ENCODE results near the gene FKBP6.
"Not testable (repeated sequence)": the region's sequence is repeated elsewhere in the genome, so short reads cannot be mapped to it uniquely, and the experiment has no call there.

Gene FKBP6

DNA sequence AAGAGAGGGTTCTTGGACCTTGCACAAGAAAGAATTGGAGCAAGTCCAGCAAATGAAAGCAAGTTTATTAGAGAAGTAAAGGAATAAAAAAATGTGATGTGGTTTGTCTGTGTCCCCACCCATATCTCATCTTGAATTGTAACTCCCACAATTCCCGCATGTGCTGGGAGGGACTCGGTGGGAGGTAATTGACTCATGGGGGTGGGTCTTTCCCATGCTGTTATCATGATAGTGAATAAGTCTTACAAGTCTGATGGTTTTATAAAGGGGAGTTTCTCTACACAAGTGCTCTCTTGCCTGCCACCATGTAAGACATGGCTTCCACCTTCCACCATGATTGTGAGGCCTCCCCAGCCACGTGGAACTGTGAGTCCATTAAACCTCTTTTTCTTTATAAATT lies 66.5 kb downstream of the FKBP6 start:
- H3K79me2 ChIP-seq (ENCODE audit: insufficient read depth, low read length): no peaks in the 10 kb centered on the region
- no peaks in the 10 kb centered on the region for H3K9me2 ChIP-seq (replicated peaks; ENCODE audit: insufficient read depth, low read length)
- H3K27me3 ChIP-seq (ENCODE audit: low read length): no peaks in the 10 kb centered on the region
- no peak overlapping the region for H3K9ac ChIP-seq (ENCODE audit: low read length)
- no peaks in the 10 kb centered on the region for H3K36me3 ChIP-seq (ENCODE audit: low read length)
- no peaks in the 10 kb centered on the region for H4K20me1 ChIP-seq (ENCODE audit: low read depth, low read length)
- H3K4me3 ChIP-seq (ENCODE audit: insufficient read depth, low read length, poor library complexity, severe bottlenecking): no peak overlapping the region
- no peak for TF ChIP-seq EZH2phosphoT487 (conservative IDR thresholded peaks at IDR 0.05; ENCODE audit: low read length)
- TF ChIP-seq, protein P1, sequence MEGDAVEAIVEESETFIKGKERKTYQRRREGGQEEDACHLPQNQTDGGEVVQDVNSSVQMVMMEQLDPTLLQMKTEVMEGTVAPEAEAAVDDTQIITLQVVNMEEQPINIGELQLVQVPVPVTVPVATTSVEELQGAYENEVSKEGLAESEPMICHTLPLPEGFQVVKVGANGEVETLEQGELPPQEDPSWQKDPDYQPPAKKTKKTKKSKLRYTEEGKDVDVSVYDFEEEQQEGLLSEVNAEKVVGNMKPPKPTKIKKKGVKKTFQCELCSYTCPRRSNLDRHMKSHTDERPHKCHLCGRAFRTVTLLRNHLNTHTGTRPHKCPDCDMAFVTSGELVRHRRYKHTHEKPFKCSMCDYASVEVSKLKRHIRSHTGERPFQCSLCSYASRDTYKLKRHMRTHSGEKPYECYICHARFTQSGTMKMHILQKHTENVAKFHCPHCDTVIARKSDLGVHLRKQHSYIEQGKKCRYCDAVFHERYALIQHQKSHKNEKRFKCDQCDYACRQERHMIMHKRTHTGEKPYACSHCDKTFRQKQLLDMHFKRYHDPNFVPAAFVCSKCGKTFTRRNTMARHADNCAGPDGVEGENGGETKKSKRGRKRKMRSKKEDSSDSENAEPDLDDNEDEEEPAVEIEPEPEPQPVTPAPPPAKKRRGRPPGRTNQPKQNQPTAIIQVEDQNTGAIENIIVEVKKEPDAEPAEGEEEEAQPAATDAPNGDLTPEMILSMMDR (IDR thresholded peaks at IDR 0.05; ENCODE audit: insufficient read depth, low read length, poor library complexity, severe bottlenecking): no peak
- no peak overlapping the region for H3K4me2 ChIP-seq (ENCODE audit: low read depth, low read length, poor library complexity, severe bottlenecking)
- no peaks in the 10 kb centered on the region for H3F3A ChIP-seq (ENCODE audit: insufficient read depth)
- no peaks in the 10 kb centered on the region for H3K9me3 ChIP-seq (ENCODE audit: insufficient read depth, low read length)
- no peak overlapping the region for H2AFZ ChIP-seq (ENCODE audit: low read depth, low read length, severe bottlenecking)
- H3K27ac ChIP-seq (ENCODE audit: low read depth, low read length): no peak overlapping the region

DNA sequence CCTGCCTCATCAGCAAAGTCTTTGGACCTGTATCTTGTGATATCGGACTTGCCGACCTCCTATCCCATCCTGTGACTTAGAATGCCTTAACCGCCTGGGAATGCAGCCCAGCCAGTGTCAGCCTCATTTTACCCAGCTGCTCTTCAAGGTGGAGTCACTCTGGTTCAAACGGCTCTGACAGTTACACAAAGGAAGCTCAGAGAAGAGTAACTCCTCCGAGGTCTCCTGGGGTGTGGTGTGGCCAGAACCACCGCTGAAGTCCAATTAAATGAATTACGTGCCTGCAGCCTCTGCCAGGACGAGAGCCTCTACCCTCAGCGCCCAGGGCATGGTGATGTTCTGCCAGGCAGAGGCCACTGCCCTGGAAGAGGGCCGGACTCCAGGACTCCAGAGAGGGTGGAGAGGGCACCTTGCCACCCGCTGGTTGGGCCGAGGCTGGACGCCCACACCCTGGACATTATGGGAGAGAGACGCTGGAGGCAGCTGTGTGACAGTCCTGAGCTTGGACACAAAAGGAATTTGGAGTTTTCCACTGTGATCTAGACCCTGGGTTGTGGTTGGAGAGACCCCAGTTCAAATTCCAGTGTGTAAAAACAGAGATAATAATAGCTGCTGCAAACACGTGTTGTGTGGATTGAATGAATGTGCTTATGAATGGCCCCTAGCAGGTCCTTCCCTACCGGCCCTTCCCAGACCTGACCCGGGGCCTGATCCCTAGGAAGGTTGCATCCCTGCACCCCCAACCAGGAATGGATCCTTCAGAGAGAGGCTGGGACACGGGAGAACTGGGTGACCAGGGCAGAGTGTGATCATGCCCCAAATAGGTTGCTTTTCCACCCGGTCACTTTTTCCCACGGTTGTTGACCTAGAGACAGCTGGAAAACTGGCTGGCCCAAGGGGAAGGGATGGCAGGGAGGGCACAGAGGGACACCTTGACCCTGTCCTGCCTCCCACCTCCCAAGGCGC lies 67.9 kb downstream of the FKBP6 start:
- H4K20me1 ChIP-seq (ENCODE audit: low read depth, low read length): no peaks in the 10 kb centered on the region
- TF ChIP-seq EZH2phosphoT487 (conservative IDR thresholded peaks at IDR 0.05; ENCODE audit: low read length): no peak
- TF ChIP-seq, protein P1 (IDR thresholded peaks at IDR 0.05; ENCODE audit: insufficient read depth, low read length, poor library complexity, severe bottlenecking): no peak
- H3K9me3 ChIP-seq (ENCODE audit: insufficient read depth, low read length): no peaks in the 10 kb centered on the region
- no peak overlapping the region for H3K4me2 ChIP-seq (ENCODE audit: low read depth, low read length, poor library complexity, severe bottlenecking)
- no peaks in the 10 kb centered on the region for H3K79me2 ChIP-seq (ENCODE audit: insufficient read depth, low read length)
- H3F3A ChIP-seq (ENCODE audit: insufficient read depth): no peaks in the 10 kb centered on the region
- no peak overlapping the region for H3K9ac ChIP-seq (ENCODE audit: low read length)
- H3K27me3 ChIP-seq (ENCODE audit: low read length): no peaks in the 10 kb centered on the region
- no peak overlapping the region for H3K27ac ChIP-seq (ENCODE audit: low read depth, low read length)
- no peaks in the 10 kb centered on the region for H3K36me3 ChIP-seq (ENCODE audit: low read length)
- H3K4me3 ChIP-seq (ENCODE audit: insufficient read depth, low read length, poor library complexity, severe bottlenecking): no peak overlapping the region
- no peak overlapping the region for H2AFZ ChIP-seq (ENCODE audit: low read depth, low read length, severe bottlenecking)
- H3K9me2 ChIP-seq (replicated peaks; ENCODE audit: insufficient read depth, low read length): no peaks in the 10 kb centered on the region

DNA sequence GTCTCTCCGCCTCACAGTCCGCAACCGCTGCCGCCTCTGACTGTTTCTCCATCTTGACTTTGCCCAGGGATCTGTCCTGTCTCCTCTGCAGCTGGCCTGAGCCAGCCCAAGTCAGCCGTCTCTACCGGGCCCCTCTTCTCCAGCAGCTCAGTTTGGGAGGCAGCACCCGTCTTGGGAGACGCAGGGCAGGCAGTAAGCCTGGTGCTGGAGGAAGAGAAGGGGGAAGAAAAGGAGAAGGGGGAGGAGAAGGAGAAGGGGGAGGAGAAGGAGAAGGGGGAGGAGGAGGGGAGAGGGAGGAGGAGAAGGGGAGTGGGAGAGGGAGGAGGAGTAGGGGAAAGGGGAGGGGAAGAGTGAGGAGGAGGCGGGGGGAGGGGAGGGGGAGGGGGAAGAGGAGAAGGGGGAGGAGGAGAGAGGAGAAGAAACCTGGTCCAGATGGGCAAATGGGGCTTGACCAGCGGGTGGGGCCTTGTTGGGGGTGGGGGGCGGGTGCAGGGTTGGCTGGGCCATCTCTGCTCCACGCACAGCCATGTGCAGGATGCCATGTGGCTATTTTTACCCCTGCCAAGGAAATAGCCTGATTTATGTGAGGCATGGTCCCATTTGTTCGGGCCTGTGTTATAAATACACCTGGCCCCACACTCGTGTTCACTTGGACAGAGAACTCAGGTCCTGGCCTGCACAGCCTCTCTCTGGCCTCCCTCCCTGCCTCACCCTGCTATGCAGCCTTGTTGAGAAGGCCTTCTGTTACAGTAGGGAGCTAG lies 69.7 kb downstream of the FKBP6 start:
- H3K9ac ChIP-seq (ENCODE audit: low read length): no peak overlapping the region
- no peak overlapping the region for H3K4me2 ChIP-seq (ENCODE audit: low read depth, low read length, poor library complexity, severe bottlenecking)
- no peaks in the 10 kb centered on the region for H3K9me3 ChIP-seq (ENCODE audit: insufficient read depth, low read length)
- H2AFZ ChIP-seq (ENCODE audit: low read depth, low read length, severe bottlenecking): no peak overlapping the region
- H3K4me3 ChIP-seq (ENCODE audit: insufficient read depth, low read length, poor library complexity, severe bottlenecking): no peak overlapping the region
- no peaks in the 10 kb centered on the region for H3K9me2 ChIP-seq (replicated peaks; ENCODE audit: insufficient read depth, low read length)
- no peak overlapping the region for H3K27ac ChIP-seq (ENCODE audit: low read depth, low read length)
- TF ChIP-seq, protein P1 (IDR thresholded peaks at IDR 0.05; ENCODE audit: insufficient read depth, low read length, poor library complexity, severe bottlenecking): no peak
- no peaks in the 10 kb centered on the region for H4K20me1 ChIP-seq (ENCODE audit: low read depth, low read length)
- H3F3A ChIP-seq (ENCODE audit: insufficient read depth): no peaks in the 10 kb centered on the region
- no peaks in the 10 kb centered on the region for H3K27me3 ChIP-seq (ENCODE audit: low read length)
- no peaks in the 10 kb centered on the region for H3K36me3 ChIP-seq (ENCODE audit: low read length)
- H3K79me2 ChIP-seq (ENCODE audit: insufficient read depth, low read length): no peaks in the 10 kb centered on the region

DNA sequence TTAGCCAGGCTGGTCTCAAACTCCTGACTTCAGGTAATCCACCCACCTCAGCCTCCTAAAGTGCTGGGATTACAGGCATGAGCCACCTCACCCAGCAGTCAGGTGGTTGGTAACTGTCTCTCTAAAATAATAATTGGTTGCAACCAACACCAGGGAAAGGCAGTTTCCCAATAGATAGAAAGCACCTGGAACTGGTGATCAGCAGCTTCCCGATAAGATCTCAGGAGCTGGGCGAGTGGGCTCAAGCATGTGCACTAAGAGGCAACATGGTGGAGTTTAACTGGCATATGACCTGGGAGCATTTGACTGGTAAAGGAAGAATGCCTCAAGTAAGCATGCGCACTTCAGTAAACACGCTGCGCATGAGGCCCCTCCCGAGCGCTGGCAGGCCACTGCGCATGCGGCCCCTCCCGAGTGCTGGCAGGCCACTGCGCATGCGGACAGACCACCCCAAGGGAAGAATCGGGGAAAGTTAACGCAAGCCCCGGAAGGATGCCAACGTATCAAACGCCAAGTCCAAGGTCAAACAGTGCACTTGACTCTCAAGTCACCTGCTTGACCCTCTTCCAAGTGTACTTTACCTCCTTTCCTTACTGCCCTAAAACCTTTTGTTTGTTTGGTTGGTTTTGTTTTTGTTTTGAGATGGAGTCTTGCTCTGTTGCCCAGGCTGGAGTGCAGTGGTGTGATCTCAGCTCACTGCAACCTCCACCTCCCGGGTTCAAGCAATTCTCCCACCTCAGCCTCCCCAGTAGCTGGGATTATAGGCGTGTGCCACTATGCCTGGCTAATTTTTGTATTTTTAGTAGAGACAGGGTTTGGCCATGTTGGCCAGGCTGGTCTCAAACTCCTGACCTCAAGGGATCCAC lies 71.5 kb downstream of the FKBP6 start:
- H3K27ac ChIP-seq (ENCODE audit: low read depth, low read length); H3K9me2 ChIP-seq (replicated peaks; ENCODE audit: insufficient read depth, low read length); H4K20me1 ChIP-seq (ENCODE audit: low read depth, low read length); H3K9me3 ChIP-seq (ENCODE audit: insufficient read depth, low read length); H3F3A ChIP-seq (ENCODE audit: insufficient read depth); H3K79me2 ChIP-seq (ENCODE audit: insufficient read depth, low read length); H3K9ac ChIP-seq (ENCODE audit: low read length); H3K36me3 ChIP-seq (ENCODE audit: low read length); H2AFZ ChIP-seq (ENCODE audit: low read depth, low read length, severe bottlenecking); H3K27me3 ChIP-seq (ENCODE audit: low read length); H3K4me3 ChIP-seq (ENCODE audit: insufficient read depth, low read length, poor library complexity, severe bottlenecking): not testable (repeated sequence)
- peak overlapping the region; percentile 38 for H3K4me2 ChIP-seq (ENCODE audit: low read depth, low read length, poor library complexity, severe bottlenecking)

DNA sequence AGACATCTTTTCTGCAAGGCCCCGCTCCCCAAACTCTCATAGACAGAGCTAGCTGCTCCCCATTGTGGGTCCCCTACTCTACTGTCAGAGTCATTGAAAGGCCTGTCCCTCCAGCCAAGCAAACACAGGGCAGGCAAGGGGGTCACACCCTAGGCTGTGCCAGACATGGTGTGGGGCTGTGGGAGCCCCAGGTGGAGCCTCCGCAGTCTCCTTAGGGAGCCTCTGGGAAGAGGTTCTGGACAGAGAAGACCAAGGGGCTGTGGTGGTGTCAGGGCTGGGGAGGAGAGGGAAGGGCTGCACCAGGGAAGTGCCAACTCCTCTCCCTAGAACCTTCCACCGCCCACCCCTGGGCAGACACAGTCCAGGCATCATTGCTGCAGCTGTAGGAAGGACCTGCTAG lies 76.9 kb downstream of the FKBP6 start:
- H3K9ac ChIP-seq (ENCODE audit: low read length); H3K9me3 ChIP-seq (ENCODE audit: insufficient read depth, low read length); H3K27me3 ChIP-seq (ENCODE audit: low read length); H3K4me3 ChIP-seq (ENCODE audit: insufficient read depth, low read length, poor library complexity, severe bottlenecking); H4K20me1 ChIP-seq (ENCODE audit: low read depth, low read length); H3K9me2 ChIP-seq (replicated peaks; ENCODE audit: insufficient read depth, low read length); H3K79me2 ChIP-seq (ENCODE audit: insufficient read depth, low read length); H3K36me3 ChIP-seq (ENCODE audit: low read length); H3K4me2 ChIP-seq (ENCODE audit: low read depth, low read length, poor library complexity, severe bottlenecking); H3K27ac ChIP-seq (ENCODE audit: low read depth, low read length); H3F3A ChIP-seq (ENCODE audit: insufficient read depth); H2AFZ ChIP-seq (ENCODE audit: low read depth, low read length, severe bottlenecking): not testable (repeated sequence)

Measured in SU-DHL-6 (cell line).